ENCODE results near the gene BPIFB1. TPM values are rescaled to one million over a fixed set of nuclear protein-coding genes. Genes with fewer than 3 reads are reported as not detected.

The BPIFB1 gene
- total and polyA plus RNA-seq, 2 of the 8 experiments (the other 6 are each of a cell fraction or from before 2014, with no cell fraction given) = not detected

DNA sequence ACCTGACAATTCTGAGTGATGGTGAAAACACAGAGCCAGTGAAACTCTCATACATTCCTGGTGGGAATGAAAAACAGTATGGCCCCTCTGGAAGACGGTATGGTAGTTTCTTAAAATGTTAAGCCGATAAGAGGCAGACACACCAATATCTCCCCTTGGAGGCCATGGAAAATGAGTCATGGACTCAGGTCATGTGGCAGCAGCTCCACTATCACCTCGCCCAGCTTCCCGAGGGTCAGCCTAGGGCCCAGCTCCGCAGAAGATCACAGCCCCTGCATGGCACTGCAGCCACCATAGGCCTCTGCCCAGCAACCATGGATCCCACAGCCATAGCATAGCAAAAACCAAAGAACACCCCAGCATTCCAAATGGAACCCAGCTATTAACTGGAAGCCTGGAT is 25.8 kb upstream of the BPIFB1 start (continued):
- no peak for TF ChIP-seq TAF7 (optimal IDR thresholded peaks at IDR 0.05; ENCODE audit: borderline replicate concordance, low read depth, low read length)

Data from H1 (cell line).